GM12878 (cell line): ENCODE data around the gene CYP4F3.

Experiments
- CBX3 ChIP-seq: fragments of 200-600 bp; sonication (generic); IDR thresholded peaks from 2 replicates; pipeline ENCODE4 v1.6.1; 2016; ENCODE audit warnings: low read depth, borderline replicate concordance
- CHD1 ChIP-seq: IDR thresholded peaks from 2 replicates; pipeline ENCODE4 v1.6.1; 2012; ENCODE audit warnings: low read depth, low read length, improper control_type of control experiment
- CREB1 ChIP-seq: IDR thresholded peaks from 2 replicates; pipeline ENCODE4 v1.6.1; 2012; ENCODE audit warnings: low read depth, mild to moderate bottlenecking, inconsistent platforms
- FOXK2 ChIP-seq: fragments of 450-650 bp; IDR thresholded peaks from 2 replicates; pipeline ENCODE4 v1.6.1; 2017; ENCODE audit warnings: mild to moderate bottlenecking, moderate library complexity
- HDAC6 ChIP-seq: fragments of 200-600 bp; sonication (generic); IDR thresholded peaks from one replicate; pipeline ENCODE4 v1.8.0; 2017; ENCODE audit warnings: antibody characterized with exemption; ENCODE audit not compliant: unreplicated experiment
- JUND ChIP-seq: IDR thresholded peaks from 2 replicates; pipeline ENCODE4 v1.6.1; 2012; ENCODE audit warnings: low read depth, mild to moderate bottlenecking, low read length, improper control_type of control experiment, moderate library complexity
- SP1 ChIP-seq: IDR thresholded peaks from one replicate; pipeline ENCODE4 v1.6.1; 2011; ENCODE audit warnings: low read depth, low read length
- TAF1 ChIP-seq: IDR thresholded peaks from 2 replicates; pipeline ENCODE4 v1.6.1; 2011; ENCODE audit warnings: mild to moderate bottlenecking, low read depth, low read length, borderline replicate concordance
- TF ChIP-seq, protein P1 (sequence below), 3 experiments: IDR thresholded peaks in 2 of 3; conservative IDR thresholded peaks in 1 of 3; 2 replicates each; pipeline ENCODE4 v1.5.1; 2011; ENCODE audit warnings: low read depth in 3 of 3, low read length in 3 of 3, mild to moderate bottlenecking in 3 of 3, control low read depth in 2 of 3, moderate library complexity in 2 of 3, inconsistent platforms in 1 of 3, mixed read lengths in 1 of 3; ENCODE audit not compliant: control insufficient read depth in 2 of 3, insufficient read depth in 1 of 3; ENCODE audit errors: extremely low read depth in 1 of 3
- TF ChIP-seq, protein P2 (sequence below): IDR thresholded peaks from 2 replicates; pipeline ENCODE4 v1.6.1; 2012; ENCODE audit warnings: low read depth, low read length, improper control_type of control experiment
- TF ChIP-seq, protein P3 (sequence below): IDR thresholded peaks from 2 replicates; pipeline ENCODE4 v1.6.1; 2011; ENCODE audit warnings: low read depth, mild to moderate bottlenecking, low read length, moderate library complexity, borderline replicate concordance; ENCODE audit errors: extremely low read depth

DNA sequence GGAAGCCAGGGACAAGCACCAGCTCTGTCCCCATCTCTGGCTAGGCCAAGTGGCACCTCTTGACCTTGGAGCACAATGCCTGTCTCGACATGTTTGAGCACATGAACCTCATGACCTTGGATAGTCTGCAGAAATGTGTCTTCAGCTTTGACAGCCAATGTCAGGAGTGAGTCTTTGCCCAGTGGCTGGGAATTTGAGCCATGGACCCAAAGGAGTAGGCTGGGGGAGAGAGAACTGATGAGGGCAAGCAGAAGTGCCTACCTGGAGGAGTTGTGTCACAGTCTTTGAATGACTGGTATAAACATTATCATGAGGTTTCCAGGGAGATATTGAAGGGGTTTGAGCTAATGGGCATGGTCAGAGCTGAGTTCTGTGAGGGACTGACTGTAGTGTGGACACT lies 25.5 kb downstream of the CYP4F3 start:
- no peak for TF ChIP-seq CHD1
- TF ChIP-seq, protein P1, sequence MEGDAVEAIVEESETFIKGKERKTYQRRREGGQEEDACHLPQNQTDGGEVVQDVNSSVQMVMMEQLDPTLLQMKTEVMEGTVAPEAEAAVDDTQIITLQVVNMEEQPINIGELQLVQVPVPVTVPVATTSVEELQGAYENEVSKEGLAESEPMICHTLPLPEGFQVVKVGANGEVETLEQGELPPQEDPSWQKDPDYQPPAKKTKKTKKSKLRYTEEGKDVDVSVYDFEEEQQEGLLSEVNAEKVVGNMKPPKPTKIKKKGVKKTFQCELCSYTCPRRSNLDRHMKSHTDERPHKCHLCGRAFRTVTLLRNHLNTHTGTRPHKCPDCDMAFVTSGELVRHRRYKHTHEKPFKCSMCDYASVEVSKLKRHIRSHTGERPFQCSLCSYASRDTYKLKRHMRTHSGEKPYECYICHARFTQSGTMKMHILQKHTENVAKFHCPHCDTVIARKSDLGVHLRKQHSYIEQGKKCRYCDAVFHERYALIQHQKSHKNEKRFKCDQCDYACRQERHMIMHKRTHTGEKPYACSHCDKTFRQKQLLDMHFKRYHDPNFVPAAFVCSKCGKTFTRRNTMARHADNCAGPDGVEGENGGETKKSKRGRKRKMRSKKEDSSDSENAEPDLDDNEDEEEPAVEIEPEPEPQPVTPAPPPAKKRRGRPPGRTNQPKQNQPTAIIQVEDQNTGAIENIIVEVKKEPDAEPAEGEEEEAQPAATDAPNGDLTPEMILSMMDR (IDR thresholded peaks at IDR 0.05 in 2 of 3, conservative IDR thresholded peaks at IDR 0.05 in 1 of 3; ENCODE audit: control insufficient read depth in 2 of 3, extremely low read depth in 1 of 3, insufficient read depth in 1 of 3, low read depth in 3 of 3, low read length in 3 of 3), result no peak
- TF ChIP-seq, protein P2, sequence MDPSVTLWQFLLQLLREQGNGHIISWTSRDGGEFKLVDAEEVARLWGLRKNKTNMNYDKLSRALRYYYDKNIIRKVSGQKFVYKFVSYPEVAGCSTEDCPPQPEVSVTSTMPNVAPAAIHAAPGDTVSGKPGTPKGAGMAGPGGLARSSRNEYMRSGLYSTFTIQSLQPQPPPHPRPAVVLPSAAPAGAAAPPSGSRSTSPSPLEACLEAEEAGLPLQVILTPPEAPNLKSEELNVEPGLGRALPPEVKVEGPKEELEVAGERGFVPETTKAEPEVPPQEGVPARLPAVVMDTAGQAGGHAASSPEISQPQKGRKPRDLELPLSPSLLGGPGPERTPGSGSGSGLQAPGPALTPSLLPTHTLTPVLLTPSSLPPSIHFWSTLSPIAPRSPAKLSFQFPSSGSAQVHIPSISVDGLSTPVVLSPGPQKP, result no peak
- TF ChIP-seq SP1, result no peak
- no peak for TF ChIP-seq JUND
- no peak for TF ChIP-seq HDAC6
- no peak for TF ChIP-seq CREB1
- TF ChIP-seq CBX3, result no peak
- TF ChIP-seq, protein P3, sequence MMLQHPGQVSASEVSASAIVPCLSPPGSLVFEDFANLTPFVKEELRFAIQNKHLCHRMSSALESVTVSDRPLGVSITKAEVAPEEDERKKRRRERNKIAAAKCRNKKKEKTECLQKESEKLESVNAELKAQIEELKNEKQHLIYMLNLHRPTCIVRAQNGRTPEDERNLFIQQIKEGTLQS, result no peak
- TF ChIP-seq FOXK2, result no peak
- TF ChIP-seq TAF1, result no peak
